Measurements from ENCODE around the gene SLC44A1. TPM values are rescaled to one million over a fixed set of nuclear protein-coding genes. Genes with fewer than 3 reads are reported as not detected.

Gene SLC44A1
- polyA plus RNA-seq, 1 of the 3 experiments (the other 2 are of a cell fraction) = 4.5 TPM

GRCh38 chr9:105236261-105236660, 8.2 kb upstream of the SLC44A1 start:
- POLR2A ChIA-PET = no interaction called here
- H3K9ac ChIP-seq = no peak overlapping the region
- no peak overlapping the region for H3K4me2 ChIP-seq
- 100% methylated on average over 1 of the region's 1 CpG for WGBS (ENCODE audit: low lambda C conversion rate)
- no peak for DNase-seq
- CTCF ChIA-PET = interaction anchor here (1.5 kb wide), 1 partner anchor 54 kb away, joined by 4 read pairs; no protein-coding TSS in a partner anchor
- H3K9me3 ChIP-seq = no peaks in the 10 kb centered on the region
- no peak overlapping the region for H3K4me3 ChIP-seq (ENCODE audit: low read depth in 2 of 2, low read length in 1 of 2)
- H3K27me3 ChIP-seq (ENCODE audit: insufficient read depth) = no peaks in the 10 kb centered on the region
- H3F3A ChIP-seq (replicated peaks; ENCODE audit: insufficient read depth) = no peaks in the 10 kb centered on the region
- TF ChIP-seq, protein P1, sequence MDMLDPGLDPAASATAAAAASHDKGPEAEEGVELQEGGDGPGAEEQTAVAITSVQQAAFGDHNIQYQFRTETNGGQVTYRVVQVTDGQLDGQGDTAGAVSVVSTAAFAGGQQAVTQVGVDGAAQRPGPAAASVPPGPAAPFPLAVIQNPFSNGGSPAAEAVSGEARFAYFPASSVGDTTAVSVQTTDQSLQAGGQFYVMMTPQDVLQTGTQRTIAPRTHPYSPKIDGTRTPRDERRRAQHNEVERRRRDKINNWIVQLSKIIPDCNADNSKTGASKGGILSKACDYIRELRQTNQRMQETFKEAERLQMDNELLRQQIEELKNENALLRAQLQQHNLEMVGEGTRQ (IDR thresholded peaks at IDR 0.05; ENCODE audit: borderline replicate concordance, low read depth, low read length) = no peak
- no peak for TF ChIP-seq IRF3 (IDR thresholded peaks at IDR 0.05; ENCODE audit: low read depth, low read length)
- TF ChIP-seq CHD2 (IDR thresholded peaks at IDR 0.05; ENCODE audit: low read length, partially characterized antibody) = no peak
- TF ChIP-seq EZH2phosphoT487 (IDR thresholded peaks at IDR 0.05; ENCODE audit: borderline replicate concordance, low read depth) = no peak
- no peak for TF ChIP-seq REST (IDR thresholded peaks at IDR 0.05; ENCODE audit: low read depth, low read length)
- TF ChIP-seq RXRA (IDR thresholded peaks at IDR 0.05; ENCODE audit: borderline replicate concordance, low read depth) = no peak
- no peak for TF ChIP-seq MXI1 (IDR thresholded peaks at IDR 0.05; ENCODE audit: low read depth, low read length)
- no peak for TF ChIP-seq RAD21 (IDR thresholded peaks at IDR 0.05; ENCODE audit: low read length)
- no peak for TF ChIP-seq CTCF (IDR thresholded peaks at IDR 0.05)
- TF ChIP-seq MAX (IDR thresholded peaks at IDR 0.05; ENCODE audit: low read depth) = no peak
- TF ChIP-seq, protein P2, sequence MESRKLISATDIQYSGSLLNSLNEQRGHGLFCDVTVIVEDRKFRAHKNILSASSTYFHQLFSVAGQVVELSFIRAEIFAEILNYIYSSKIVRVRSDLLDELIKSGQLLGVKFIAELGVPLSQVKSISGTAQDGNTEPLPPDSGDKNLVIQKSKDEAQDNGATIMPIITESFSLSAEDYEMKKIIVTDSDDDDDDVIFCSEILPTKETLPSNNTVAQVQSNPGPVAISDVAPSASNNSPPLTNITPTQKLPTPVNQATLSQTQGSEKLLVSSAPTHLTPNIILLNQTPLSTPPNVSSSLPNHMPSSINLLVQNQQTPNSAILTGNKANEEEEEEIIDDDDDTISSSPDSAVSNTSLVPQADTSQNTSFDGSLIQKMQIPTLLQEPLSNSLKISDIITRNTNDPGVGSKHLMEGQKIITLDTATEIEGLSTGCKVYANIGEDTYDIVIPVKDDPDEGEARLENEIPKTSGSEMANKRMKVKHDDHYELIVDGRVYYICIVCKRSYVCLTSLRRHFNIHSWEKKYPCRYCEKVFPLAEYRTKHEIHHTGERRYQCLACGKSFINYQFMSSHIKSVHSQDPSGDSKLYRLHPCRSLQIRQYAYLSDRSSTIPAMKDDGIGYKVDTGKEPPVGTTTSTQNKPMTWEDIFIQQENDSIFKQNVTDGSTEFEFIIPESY (IDR thresholded peaks at IDR 0.05; ENCODE audit: borderline replicate concordance, low read depth) = no peak
- TF ChIP-seq JUND (IDR thresholded peaks at IDR 0.05) = no peak
- no peak for TF ChIP-seq FOSL2 (IDR thresholded peaks at IDR 0.05; ENCODE audit: borderline replicate concordance, low read depth)
- no peak for TF ChIP-seq NFIC (IDR thresholded peaks at IDR 0.05; ENCODE audit: borderline replicate concordance)
- no peak for TF ChIP-seq EP300 (IDR thresholded peaks at IDR 0.05; ENCODE audit: borderline replicate concordance in 1 of 2, low read depth in 1 of 2, low read length in 1 of 2)
- no peak for TF ChIP-seq YY1 (IDR thresholded peaks at IDR 0.05; ENCODE audit: low read depth)
- H3K36me3 ChIP-seq (replicated peaks in 1 of 2; ENCODE audit: control insufficient read depth in 1 of 2, insufficient read depth in 2 of 2, low read length in 1 of 2) = no peaks in the 10 kb centered on the region
- no peaks in the 10 kb centered on the region for H3K79me2 ChIP-seq (ENCODE audit: insufficient read depth)
- H4K20me1 ChIP-seq (ENCODE audit: insufficient read depth) = no peaks in the 10 kb centered on the region
- H3K4me1 ChIP-seq (ENCODE audit: control insufficient read depth in 1 of 2, insufficient read depth in 2 of 2, low read depth in 1 of 2, low read length in 1 of 2) = peaks cover 0 to 7% of the 10 kb centered on the region in 2 experiments; a peak in 2 of 4 replicates
- H3K27ac ChIP-seq (ENCODE audit: low read depth in 2 of 2, low read length in 1 of 2) = no peak overlapping the region
- no peak overlapping the region for H2AFZ ChIP-seq (ENCODE audit: low read depth)
- no peaks in the 10 kb centered on the region for H3K9me2 ChIP-seq
